ENCODE data around the gene ZFAND3.
A peak's percentile ranks its signal among the peaks of the same experiment; 100 is the strongest.
"Not testable (repeated sequence)": the region's sequence is repeated elsewhere in the genome, so short reads cannot be mapped to it uniquely, and the experiment has no call there.

ZFAND3 gene

DNA sequence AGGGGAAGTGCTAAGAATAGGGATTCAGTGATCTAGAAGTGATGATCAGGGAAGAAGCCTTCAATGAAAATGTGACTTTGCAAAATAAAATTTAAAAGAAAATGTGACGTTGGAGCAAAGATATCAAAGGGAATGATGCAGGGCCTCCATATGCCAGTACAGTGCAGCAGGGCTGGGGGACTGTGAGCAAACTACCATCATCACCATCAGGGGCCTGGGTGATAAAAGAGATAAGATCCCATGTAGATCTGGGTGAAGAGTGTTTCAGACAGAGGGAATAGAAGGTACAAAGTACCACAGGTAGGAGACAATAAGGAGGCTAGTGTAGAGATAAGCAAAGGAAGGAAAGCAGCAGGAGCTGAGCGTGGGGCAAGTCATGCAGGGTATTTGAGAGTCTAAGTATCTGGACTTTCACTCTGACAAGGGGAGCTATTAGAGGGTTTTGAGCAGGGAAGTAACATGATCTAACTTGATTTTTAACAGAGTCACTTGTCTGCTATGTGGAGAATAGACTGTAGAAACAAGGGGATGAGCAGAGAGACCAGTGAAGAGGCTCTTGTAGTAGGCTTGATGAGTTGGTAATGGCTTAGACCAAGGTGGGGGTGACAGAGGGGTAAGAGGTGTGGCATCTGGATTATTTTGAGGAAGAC lies 295.6 kb downstream of the ZFAND3 start:
- DNase-seq (ENCODE audit: low read depth in 4 of 4, low spot score in 1 of 4): no peak

DNA sequence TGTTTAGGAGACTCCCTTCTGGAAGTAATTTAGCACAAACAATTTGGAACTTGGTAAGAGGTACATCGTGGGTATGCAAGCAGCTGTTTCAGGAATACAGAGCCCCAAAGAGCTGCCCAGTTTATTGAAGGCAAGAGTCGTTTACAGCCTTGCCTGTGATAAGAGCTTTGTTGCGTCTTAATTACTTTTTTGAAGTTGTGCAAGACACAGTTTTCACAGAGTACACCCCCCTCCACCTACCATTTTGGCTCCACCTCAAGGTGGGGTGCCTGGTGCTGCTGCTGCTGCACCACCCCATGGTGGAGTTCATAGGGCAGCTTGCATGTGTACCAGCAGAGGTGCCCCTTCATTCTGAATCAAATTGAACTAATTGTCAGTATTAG lies 296.1 kb downstream of the ZFAND3 start:
- no peak for DNase-seq (ENCODE audit: low read depth in 4 of 4, low spot score in 1 of 4)

DNA sequence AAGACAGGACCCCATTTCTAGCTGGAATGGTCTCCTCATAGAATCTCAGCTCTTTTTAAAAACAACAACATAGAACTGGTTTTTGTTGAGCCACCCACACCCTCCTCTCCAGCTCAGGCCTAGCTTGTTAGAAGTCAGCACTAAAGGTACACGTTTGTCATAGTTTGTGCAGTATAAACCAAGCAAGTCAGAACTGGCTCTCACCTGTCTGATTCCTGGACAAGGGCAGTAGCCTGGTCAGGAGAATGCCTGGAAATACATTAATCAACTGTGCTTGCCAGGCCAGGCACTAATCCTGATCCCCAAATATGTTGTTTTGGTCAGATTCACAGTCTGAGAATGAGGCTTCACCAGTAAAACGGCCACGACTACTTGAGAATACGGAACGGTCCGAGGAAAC lies 296.7 kb downstream of the ZFAND3 start:
- no peak for DNase-seq (ENCODE audit: low read depth in 4 of 4, low spot score in 1 of 4)

DNA sequence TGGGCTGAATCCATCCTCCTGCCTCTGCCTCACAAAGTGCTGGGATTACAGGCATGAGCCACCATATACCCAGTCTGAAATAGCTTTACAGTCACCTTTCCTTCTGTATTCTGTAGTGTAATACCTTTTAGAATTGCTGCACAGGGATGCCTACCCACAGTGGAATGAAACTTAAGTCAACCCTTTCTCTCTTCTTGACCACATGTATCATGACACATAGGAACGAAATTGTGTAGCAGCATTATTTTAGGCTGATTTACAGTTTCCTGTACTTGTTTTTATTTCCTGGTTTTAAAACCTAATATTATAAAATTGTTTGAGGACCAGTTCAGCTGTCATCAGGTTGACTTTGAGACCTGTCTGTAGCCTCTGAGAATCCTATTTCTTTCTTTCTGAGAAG lies 297.8 kb downstream of the ZFAND3 start:
- no peak for DNase-seq (ENCODE audit: low read depth in 4 of 4, low spot score in 1 of 4)

DNA sequence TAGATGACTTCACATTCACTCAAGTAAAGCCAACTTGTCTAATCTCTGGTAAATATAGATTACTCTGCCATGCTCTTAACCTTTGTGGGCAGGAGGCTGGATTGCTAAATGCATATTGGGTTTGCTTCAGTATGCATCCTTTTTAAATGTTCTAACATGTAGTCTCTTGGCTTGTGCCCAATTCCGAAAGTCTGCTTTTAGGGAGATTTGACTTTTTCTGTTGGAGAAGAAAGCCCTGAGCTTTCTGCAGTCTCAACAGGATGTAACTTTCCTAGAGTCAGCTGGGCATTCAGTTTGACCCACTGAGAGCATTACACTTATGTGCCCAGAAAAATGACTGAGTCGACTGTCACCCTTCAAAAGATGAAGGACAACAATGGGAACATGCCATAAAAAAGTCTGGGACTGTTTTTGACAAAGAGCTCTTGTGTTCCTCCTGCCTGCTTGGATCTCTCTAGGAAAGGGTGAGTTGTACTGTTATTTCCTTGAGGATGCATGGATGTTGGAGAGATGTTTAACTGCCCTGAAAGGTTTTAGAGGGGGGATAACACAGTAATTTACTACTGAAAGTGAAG lies 299.4 kb downstream of the ZFAND3 start:
- no peak for DNase-seq (ENCODE audit: low read depth in 4 of 4, low spot score in 1 of 4)

DNA sequence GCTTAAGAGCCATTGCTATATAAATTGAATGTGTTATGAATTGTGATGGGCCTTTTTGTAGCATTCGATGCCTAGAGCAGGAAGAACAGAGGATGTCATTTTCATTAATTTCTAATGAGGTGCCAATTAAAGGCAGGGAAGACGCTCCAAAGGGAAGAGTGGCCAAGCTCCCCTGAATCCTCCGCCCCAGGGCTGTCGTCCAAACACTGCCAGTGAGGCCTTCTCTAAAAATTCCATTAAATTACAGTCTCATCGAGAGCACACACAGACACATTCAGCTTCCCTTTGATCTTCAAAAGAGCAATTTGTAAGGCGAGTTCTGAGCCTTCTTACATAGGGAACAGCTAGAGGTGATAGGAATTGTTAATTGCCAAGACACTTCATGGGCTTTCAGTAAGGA lies 300.0 kb downstream of the ZFAND3 start:
- no peak for DNase-seq (ENCODE audit: low read depth in 4 of 4, low spot score in 1 of 4)

- not testable (repeated sequence) for DNase-seq (ENCODE audit: low read depth in 4 of 4, low spot score in 1 of 4)
Measured at GRCh38 chr6:38124224-38124926, 304.8 kb downstream of the ZFAND3 start.

DNA sequence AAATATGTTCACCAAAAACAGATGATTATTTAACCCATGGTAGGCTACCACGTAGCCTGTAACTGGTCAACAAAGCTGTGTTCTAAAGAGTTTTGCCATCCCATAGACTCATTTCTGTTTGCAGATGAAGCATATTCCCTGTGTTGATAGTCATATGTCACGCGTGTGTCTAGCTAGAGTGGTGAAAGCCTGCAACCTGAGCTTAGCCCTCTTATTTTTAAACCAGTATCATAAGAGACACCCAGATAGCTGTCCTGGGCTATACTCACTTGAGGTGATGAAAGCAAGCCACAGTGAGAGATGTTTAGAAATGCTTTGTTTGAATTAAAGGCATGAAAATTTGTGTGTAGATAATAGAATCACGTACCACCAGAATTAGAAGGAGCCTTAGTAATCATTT lies 307.8 kb downstream of the ZFAND3 start:
- no peak for DNase-seq (ENCODE audit: low read depth in 4 of 4, low spot score in 1 of 4)

- peak in 1 of 4 experiments; percentile 1 for DNase-seq (ENCODE audit: low read depth in 4 of 4, low spot score in 1 of 4)
Measured at GRCh38 chr6:38131527-38131965, 312.0 kb downstream of the ZFAND3 start.

GRCh38 chr6:38133932-38134703 lies 314.6 kb downstream of the ZFAND3 start:
- no peak for DNase-seq (ENCODE audit: low read depth in 4 of 4, low spot score in 1 of 4)

GRCh38 chr6:38134704-38135088 lies 315.2 kb downstream of the ZFAND3 start:
- DNase-seq (ENCODE audit: low read depth in 4 of 4, low spot score in 1 of 4): no peak

DNA sequence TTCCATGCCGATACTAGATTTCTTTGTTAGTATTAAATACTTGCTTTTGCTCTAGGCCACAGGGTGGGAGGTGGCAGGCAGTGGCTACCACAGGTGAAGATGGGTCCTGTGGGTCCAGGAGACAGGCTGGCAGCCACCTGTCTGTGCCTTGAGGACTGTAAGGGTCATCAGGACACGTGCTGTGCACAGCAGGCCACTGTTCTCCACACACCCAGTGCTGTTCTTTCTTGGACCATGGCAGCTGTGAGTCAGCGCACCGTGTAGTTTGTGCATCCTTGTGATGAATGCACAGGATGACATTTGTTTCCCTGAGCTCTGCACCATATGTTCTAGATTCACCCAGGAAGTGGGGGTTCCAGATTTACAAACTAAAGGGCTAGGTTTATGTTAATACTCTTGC lies 317.0 kb downstream of the ZFAND3 start:
- DNase-seq (ENCODE audit: low read depth in 4 of 4, low spot score in 1 of 4): no peak

- no peak for DNase-seq (ENCODE audit: low read depth in 4 of 4, low spot score in 1 of 4)
Measured at GRCh38 chr6:38137608-38138265, 318.2 kb downstream of the ZFAND3 start.

- no peak for DNase-seq (ENCODE audit: low read depth in 4 of 4, low spot score in 1 of 4)
Measured at GRCh38 chr6:38138374-38138773, 318.8 kb downstream of the ZFAND3 start.

GRCh38 chr6:38141085-38141484 lies 321.6 kb downstream of the ZFAND3 start:
- no peak for DNase-seq (ENCODE audit: low read depth in 4 of 4, low spot score in 1 of 4)

- no peak for DNase-seq (ENCODE audit: low read depth in 4 of 4, low spot score in 1 of 4)
Measured at GRCh38 chr6:38141716-38142115, 322.2 kb downstream of the ZFAND3 start.

DNA sequence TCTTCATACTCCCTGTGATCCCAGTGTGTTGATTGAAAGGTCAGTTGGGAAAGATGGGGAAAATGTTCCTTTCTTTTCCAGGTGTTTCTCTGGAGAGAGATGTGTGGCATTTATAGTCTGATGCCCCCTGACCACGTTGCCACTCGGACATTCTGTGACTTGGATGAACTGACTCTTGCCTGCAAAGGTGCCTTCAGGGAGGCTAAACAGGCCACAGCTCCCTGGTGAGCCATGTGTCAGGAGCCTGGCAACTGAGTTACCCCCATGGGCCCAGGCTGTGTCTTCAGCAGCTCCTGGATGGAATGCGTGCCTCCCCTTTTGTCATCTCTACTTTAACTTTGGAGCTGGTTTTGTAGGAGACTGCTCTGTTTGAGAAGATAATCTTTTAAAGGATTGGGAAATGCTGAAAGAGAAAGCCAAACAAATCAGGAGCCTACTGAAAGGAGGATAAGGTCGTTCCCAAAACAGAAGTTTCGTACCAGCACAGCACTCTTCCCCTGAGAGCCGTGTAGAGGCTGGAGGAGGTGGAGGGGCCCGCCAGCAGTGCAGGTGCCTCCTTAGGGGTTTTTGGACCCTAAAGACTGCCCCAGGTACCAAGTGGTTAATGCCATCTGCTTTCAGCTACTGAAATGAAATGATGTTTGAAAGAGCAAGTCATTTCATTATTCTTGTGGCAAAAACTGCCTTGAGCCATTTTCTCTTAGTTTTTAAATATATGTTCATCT lies 322.8 kb downstream of the ZFAND3 start:
- no peak for DNase-seq (ENCODE audit: low read depth in 4 of 4, low spot score in 1 of 4)

DNA sequence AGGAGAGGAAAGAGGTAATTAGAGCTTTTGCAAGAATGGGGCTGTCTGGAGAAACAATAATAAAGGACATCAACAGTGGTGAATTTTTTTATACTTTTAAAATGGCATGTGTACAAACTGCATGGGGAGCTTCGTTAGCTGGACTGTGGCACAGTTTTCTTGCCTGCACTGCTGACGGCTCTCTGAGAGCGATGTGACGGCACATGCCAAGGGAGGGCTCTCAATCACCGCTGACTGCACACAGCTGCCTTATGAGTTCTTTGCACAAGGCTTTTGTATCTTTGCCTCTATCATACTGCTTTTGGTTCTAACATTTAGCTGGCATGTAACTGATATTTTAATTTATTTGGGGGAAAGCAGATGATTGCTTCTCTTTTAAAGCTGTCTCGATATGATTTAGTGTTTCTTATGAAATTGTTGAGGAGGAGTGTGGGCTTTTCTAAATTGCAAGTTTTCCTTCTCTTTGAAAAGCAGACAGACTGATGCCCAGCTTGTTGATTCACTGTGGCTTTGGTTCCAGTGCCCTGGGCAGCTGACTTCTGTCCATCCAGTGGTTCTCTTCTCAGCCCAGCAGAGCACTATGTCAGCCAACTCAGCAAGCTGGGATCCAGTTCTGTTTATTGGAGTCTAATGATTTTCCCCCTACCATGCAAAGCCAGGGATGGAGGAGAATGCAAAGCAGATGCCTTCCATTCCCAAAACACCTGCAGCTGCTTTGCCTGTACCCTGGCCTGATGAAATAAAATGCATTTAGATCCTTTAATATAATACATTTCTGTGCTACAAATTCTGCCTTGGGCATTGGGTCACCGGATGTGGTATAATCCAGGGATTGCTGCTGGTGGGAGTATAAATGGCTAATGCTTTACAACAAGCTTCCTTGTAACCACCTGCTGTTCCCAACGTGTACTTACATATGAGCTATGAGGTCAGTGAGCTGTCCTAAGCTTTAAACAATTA lies 323.9 kb downstream of the ZFAND3 start:
- no peak for DNase-seq (ENCODE audit: low read depth in 4 of 4, low spot score in 1 of 4)

GRCh38 chr6:38144365-38144945 lies 324.9 kb downstream of the ZFAND3 start:
- DNase-seq (ENCODE audit: low read depth in 4 of 4, low spot score in 1 of 4): no peak

Data from stimulated activated CD4-positive, alpha-beta T cell treated with anti-CD3 and anti-CD28 coated beads, Interleukin-1b, Interleukin-23, amount 100 ng/mL, for 24 hours (primary cell).